NCI-H2171 (cell line): Measurements from ENCODE around the gene CCRL2.
"Not testable (repeated sequence)": the region's sequence is repeated elsewhere in the genome, so short reads cannot be mapped to it uniquely, and the experiment has no call there.

Source experiments
- DNase-seq: peaks from one replicate; lab custom pipeline; 2025; lab: John Stamatoyannopoulos, UW

The CCRL2 gene

DNA sequence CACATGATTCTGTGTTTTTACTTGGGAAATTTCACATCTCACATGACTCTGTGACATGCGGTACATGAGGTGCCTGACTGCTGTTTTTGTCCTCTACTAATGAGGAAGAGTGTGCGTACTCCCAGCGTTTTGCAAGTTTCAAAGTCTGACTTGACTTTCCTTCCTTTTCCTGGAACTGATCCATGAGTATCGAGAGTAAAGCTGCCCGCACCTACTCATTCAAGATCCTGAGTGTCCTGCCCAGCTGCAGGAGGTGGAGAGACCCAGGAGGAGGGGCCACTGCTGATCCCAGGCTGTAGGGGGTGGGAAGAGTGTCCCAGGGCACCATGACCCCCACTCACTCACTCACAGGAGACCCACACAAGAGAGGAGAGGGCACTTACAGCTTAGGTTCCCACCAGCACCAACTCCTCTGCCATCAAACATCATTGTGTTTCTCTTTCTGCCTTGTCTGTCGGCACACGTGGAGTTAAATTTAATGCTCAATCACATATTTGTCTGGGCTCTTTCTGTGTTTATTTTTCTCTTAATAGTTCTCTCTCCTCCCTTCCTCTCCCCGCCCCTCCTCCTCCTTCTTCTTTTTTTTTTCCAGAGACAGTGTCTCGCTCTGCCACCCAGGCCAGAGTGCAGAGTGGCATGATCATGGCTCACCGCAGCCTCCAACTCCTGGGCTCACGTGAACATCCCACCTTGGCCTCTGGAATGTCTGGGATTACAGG, 1.6 kb upstream of the CCRL2 start:
- no peak for DNase-seq

DNA sequence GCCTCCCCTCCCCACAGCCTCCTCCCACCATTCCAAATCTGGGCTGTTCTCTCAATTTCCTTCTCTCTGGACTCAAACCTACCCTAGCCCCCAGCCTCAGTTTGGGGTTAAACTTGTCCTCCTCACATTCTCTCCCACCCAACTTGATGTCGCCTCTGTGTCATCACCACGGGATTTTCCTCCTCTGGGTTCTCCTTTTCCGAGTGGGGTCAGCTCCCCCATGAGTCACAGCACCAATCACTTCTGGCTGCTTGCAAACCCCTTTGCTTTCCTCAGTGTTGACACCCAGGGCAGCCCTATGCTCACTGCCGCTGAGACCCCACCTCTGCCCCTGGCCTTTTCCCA, 644 bp upstream of the CCRL2 start:
- DNase-seq = no peak

DNA sequence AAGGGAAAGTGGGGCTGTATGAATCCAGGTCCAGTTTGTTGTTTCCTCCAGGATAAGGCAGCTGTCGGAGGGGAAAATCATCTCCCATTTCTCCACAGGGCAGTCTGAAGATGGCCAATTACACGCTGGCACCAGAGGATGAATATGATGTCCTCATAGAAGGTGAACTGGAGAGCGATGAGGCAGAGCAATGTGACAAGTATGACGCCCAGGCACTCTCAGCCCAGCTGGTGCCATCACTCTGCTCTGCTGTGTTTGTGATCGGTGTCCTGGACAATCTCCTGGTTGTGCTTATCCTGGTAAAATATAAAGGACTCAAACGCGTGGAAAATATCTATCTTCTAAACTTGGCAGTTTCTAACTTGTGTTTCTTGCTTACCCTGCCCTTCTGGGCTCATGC, 911 bp downstream of the CCRL2 start:
- DNase-seq = no peak

DNA sequence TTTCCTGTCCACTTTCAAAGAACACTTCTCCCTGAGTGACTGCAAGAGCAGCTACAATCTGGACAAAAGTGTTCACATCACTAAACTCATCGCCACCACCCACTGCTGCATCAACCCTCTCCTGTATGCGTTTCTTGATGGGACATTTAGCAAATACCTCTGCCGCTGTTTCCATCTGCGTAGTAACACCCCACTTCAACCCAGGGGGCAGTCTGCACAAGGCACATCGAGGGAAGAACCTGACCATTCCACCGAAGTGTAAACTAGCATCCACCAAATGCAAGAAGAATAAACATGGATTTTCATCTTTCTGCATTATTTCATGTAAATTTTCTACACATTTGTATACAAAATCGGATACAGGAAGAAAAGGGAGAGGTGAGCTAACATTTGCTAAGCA, 1.8 kb downstream of the CCRL2 start:
- no peak for DNase-seq

DNA sequence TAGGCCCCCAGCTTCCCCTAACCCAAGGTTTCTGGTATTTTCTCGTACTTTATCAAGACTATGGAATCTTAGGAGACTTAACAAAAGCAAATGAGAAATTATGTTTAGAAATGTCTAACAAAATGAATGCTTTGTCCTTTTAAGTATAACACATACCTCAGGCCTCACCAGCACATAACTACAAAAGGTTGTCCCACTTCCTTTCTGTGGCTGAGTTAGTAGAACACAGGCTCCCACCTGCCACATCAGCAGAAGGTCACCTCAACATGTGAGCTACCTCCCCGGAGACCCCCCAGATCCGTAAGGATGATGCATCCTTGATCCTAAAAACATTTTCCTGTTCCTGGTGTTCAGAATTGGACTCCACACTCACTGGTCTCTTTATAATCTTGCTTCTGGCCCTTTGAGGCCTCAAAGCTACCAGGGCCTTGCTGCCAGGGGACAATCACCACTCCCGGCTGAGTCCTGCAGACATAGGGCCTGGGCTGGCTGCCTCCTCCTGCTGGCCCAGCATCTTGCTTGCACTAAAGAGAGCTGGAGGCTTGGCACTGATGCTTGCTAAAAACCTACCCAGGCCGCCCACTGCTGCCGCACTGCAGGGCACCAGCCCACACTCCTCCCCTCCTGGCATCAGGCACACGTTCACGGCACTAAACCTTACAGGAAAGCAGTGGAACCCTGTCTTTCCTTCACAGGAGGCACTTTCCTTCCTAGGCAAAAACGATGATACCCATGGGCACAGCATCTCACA, 2.9 kb downstream of the CCRL2 start:
- no peak for DNase-seq

DNA sequence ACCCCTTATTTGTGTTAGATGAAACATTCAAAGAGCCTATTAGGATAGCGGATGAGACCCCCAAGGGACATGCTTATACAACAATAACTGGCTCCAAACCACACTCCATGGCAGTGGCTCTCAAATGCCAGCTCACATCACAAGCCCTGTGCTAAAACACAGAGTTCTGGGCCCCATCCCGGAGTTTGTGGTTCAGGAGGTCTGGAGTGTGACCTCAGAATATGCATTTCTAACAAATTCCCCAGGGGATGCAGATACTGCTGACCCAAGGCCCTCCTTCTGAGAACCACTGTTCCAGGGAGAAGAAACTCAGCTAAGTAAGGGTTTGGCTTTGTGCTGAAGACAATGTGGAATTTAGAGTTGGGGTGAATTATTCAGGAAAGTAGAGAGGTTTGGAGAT, 3.6 kb downstream of the CCRL2 start:
- no peak for DNase-seq

DNA sequence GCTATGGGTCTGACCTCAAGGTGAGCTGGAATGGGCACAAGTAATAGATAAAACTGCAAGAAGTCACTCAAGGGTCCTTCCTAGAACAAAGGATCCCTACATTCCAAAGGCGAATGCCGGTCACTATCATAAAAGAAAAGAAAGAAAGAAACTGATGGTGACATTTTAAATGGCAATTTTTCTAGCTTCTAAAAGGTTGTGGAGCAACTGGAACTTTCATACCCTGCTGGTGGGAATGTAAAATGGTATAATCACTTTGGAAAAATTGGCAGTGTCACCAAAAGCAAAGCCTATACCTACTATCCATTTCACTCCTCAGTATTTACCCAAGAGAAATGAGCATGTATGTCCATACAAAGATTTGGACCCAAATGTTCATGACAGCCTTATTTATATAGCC, 4.2 kb downstream of the CCRL2 start:
- no peak for DNase-seq

DNA sequence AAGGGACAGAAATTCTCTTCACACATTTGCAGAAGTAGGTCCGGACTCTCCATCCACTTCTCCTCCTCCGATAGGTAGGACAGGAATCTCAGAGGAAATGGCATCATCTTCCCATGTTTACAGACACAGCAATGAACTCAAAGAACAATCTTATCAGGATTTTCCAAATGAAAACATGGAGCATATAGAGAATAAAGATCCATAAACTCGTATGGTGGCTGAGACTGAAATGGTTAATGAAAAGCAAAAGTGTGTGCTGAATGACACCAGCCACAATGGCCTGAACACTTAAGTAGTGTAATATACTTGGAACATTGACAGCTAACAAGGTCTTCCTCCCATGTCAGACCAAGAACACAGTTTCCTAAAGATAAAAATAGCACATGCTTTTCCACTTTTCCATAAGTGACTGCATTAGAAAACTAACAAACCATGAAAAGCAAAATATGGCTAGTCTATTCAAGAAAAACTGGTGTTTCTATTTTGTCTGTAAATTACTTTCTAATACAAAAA, 5.8 kb downstream of the CCRL2 start:
- DNase-seq = no peak

DNA sequence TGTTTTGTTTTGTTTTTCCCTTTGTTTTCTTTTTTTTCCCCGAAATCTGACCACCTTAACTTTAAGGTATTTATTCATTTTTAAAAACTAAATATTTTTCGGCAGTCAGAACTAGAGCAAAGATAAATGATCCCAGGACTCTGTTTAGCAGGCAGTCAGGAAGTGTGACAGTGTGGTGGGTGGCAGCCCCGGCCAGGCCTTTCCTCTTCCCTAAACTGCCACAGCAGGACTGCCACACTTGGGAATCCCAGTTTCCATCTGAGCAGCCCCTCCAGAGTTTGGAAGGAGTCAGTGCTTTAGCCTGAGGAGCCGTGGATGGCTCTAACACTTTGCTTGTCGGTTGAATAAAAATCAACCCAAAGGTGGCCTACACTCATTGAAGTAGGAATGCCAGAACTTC, 6.9 kb downstream of the CCRL2 start:
- DNase-seq = no peak

DNA sequence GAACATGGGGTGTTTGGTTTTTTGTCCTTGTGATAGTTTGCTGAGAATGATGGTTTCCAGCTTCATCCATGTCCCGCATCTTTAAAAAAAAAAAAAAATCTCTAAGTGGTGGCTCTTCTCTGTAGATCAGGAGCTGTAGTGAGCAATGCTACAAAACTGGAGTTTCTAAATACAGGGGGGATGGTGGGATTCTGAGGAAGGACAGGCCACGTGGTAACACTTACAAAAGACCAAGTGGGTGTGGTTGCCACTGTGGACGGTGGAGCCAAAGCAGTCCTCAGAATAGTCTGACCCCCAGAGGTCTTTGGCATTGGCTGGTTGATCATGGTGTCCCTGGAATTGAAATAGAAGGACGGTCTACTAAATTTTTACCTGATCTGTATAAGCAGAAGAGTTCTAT, 7.7 kb downstream of the CCRL2 start:
- no peak for DNase-seq

DNA sequence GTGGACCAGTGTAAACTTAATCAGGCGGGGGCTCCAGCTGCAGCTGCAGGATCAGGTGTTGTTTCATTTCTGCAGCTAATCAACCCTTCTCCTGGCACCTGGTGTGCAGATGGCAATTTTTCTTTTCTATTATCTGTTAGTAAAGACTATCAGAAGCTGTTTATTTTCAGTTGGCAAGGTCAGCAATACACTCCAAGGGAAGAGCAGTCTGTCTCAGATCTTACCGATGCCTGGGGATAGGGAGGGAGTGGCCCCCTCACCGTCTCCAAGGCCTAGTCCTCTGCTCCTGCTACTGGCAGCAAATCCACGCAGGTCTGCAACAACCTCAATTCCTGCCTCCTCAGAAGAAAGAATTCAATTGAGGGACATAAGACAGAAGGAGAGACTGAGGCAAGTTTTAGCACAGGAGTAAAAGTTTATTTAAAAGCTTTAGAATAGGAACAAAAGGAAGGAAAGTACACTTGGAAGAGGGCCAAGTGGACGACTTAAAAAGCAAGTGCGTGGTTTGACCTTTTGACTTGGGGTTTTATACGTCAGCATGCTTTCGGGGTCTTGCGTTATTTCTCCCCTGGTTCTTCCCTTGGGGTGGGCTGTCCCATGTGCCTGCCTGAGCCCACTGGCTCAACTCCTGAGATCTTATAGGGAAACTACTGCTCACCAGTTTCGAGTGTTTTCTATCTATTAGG, 9.2 kb downstream of the CCRL2 start:
- DNase-seq = peak; percentile 56

DNA sequence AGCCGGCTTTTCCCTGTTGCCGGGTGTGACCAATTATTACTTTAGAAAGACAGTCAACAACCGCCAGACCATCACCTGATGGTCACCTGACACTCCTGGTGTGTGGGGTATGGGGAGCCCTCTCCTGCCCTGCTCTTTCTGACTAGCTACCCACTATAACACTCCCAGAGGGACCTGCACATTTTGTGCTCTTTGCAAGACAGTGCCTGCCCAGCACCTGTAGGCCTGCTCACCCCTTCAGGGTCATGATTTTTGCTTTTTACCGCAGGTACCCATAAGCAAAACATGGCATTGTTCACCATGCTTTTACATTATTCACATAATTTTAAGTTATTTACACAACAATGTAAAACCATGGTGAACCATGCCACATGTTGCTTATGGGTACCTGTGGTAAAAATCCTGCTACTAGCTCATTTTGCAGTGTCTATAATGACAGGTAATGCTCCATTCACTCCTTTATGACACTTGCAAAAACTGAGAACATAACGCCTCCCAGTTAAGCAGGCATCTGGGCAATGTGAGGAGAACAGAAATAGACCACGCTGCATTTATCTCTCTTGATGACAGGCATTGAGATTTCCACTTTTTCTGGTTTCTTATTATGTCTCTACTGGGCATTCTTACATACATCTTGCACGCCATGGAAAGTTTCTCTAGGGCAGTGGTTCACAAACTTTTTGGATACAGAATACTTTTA, 9.9 kb downstream of the CCRL2 start:
- no peak for DNase-seq

DNA sequence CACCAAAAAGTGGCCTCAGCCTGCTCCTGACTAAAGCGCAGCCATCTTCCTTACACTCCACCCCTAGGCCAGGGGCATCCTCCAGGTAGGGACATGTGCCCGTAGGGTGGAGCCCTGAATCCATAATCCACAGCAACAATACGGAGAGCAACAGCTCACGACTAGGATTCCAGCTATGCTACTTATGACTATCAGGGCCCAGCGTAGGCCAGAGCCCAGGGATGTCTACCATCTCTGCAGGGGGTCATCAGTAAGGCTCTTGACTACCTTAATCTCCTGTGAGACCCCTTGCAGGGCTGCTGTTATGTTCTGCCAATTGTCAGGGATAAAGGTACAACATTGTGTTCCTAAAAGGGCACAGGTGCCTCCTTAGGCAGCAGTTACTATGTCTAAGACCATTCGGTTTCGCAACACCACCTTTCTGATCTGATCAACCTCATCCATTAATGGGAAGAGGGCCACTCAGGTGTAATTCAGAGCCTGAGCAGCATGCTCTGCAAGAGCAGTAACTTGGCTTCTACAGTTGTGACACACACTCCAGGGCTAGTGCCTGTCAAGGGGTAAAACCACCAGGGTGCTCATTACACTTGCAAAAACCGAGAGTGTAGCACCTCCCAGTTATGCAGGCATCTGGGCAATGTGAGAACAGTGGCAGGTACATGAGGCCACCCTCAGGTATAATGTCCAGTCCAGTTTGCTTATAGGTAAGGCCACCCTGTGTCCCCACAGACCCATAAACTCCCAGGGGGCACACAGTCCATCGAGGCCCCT, 11.0 kb downstream of the CCRL2 start:
- DNase-seq = no peak

DNA sequence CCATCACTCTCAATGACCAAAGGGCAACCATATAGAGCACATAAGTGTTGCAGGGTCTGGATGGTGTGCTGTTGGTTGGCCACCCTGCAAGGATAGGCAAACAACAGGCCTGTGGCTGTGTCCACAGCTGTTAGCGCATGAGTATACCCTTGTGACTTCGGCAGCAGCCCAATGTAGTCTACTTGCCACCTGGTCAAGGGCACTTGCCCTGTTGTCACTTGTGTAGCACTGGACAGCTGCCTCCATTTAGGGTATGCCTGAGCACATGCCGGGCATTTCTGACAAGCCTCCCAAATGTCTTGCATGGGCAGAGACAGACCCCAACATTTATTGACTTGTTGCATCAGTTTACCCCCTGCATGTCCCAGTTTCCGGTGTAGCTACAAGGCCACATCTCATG, 12.8 kb downstream of the CCRL2 start:
- DNase-seq = no peak

DNA sequence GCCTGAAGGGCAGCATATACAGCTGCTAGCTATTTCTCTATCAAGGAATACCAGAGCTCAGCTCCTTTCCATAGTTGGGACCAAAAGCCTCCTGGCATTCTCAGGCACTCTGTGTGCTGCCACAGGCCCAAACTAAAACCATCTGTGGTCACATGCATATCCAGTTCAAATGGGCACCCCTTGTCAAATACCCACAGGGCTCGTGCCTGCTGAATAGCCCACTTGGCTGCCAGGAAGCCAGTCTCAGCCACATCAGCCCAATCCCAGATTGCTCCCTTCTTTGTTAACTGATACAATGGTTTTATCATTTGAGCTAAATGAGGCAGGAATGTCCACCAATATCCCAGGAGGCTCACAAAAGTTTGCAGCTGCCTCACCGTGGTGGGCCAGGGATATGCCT, 13.9 kb downstream of the CCRL2 start:
- DNase-seq = no peak

DNA sequence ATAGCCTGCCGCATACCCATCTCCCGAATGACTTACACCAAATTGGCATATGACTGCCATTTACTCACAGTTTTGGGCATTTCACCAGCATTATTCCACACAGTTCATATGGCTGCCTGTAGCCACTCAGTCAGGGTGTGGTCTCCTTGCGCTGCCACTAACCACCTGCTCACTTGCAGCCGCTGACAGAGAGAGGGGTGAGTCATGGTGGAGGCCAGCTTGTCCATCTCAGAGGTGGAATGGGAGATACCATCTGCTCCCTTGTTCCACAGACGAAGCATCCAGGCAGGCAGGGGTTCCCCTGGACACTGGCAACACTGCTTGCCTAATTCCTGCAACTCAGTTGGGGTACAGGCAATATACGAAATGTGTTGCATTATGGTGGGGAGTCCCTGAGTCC, 15.6 kb downstream of the CCRL2 start:
- no peak for DNase-seq

DNA sequence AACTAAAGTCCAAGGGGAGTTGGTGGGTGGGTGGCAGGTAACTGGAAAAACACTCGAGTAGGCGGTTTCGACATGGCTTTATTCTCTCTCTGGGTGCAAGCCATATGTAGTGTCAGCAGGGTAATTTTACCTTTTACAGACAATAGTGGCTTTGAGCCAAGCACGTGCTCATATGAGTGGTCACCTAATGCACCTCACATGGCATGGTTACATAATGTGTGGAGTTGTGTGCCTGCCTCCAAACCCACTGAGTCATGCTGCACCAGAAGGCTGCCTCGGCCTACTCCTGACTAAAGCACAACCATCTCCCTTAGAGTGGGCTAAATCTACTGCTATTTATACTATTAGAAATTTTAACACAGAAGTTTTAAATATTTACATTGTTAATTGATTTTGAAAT, 16.5 kb downstream of the CCRL2 start:
- no peak for DNase-seq

DNA sequence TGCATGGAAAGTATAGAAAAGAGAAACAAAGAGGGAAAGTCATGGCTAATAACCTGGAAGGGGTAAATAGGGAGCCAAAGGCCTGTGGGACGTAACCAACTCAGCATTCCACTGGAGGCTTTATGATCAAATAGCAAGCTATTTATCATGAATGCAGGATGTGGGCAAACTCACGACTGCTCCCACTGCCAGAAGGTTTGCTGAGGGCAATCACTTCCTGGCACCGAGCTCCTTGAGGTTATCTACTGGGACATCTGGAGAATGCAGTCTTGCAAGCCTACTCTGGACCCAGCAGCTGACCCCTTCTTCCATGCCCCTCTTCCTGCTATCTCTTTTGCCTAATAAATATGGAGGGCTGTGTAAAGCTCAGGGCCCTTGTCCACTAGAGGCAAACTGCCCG, 19.4 kb downstream of the CCRL2 start:
- not testable (repeated sequence) for DNase-seq

DNA sequence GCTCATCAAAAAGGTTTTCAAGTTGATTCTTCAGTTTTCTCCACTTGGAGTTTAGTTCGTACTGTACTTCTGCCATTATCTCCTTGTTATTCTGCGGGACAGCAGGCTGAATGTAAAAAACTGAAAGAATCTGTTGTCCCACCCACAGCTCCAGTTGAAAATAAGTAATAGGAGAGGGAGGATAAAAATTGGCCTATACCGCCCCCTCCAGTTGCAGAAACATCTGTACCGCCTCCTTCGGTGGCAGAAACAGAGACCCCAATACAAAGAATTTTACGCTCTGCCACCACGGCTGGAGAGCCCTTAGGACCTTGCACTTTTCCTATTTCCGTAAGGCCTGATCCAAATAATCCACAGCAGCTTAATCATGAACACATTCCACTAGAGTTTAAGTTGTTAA, 20.3 kb downstream of the CCRL2 start:
- DNase-seq = not testable (repeated sequence)

DNA sequence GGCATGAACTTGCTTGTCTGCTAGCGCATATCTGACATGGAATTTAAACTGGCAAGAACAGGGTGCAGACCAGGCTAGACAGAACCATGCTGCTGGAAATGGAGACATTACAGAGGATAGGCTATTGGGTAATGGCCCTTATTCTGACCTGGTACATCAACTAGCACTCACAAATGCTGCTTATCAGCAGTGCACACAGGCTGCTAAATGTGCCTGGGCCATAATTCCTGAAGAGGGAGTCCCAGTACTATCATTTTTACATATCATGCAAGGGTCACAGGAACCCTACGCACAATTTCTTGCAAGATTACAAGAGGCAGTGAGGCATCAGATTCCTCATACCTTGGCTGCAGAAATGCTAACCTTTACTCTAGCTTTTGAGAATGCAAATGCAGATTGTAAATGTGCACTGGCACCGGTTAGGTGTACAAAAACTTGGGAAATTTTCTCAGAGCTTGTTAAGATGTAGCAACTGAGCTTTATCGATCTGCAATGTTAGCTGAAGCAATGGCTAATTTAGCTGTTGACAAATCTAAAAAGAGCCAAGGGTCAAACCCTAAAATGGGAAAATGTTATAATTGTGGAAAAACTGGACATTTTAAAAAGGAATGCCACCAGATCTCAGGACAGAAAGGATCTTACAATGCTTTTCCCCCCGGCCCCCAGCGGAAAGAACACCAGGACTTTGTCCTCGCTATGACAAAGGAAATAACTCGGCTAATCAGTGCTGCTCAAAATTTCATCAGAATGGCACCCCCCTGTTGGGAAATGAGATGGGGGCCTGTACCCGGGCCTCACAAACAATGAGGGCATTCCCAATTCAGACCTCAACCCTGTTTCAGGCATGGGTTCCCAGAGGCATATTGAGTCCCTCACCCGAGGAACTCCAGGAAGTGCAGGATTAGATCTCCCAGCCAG, 21.1 kb downstream of the CCRL2 start:
- no peak for DNase-seq

DNA sequence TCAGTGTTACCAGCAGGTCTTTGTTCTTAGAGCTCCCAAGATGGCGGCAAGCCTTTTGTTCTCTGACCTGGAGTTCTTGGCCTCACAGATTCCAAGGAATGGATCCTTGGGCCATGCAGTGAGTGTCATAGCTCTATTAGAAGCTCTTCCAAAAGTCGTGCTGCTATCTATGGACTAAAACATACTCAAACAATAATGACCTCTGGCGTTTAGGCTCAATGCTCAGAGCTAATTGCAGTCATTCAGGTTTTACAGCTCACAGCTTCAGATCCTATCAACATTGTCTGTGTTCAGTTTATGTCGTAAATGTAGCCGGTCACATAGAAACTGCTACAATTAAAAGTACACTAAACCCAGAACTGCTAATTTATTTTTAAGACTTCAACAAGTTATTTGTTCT, 22.2 kb downstream of the CCRL2 start:
- no peak for DNase-seq
